HG02870 (cell line): ENCODE results near the gene NOL7.

Source experiments
- ATAC-seq: cut with Tn5 transposase; IDR thresholded peaks from one replicate; pipeline ENCODE4 v1.9.1; 2021; ENCODE audit warnings: mild to moderate bottlenecking, moderate library complexity; ENCODE audit not compliant: unreplicated experiment

The NOL7 gene

GRCh38 chr6:13614926-13615791 lies at the start of gene NOL7:
TSS of gene NOL7 (plus strand) at chr6:13615335. CDS start at chr6:13615359, 24 bp downstream.
- peak; percentile 87 for ATAC-seq

GRCh38 chr6:13565921-13566320 lies 49.2 kb upstream of the NOL7 start:
- ATAC-seq: no peak

GRCh38 chr6:13566500-13566899 lies 48.6 kb upstream of the NOL7 start:
- no peak for ATAC-seq

- ATAC-seq: no peak
These were observed 46.2 kb upstream of the NOL7 start for GRCh38 chr6:13568970-13569369.

- no peak for ATAC-seq
These were observed 42.9 kb upstream of the NOL7 start for GRCh38 chr6:13572240-13572639.

GRCh38 chr6:13572951-13573654 lies 42.0 kb upstream of the NOL7 start:
- no peak for ATAC-seq

- ATAC-seq: no peak
These were observed 41.4 kb upstream of the NOL7 start for GRCh38 chr6:13573669-13574110.

- peak; percentile 73 for ATAC-seq
These were observed 41.0 kb upstream of the NOL7 start for GRCh38 chr6:13574149-13574570.

- peak; percentile 69 for ATAC-seq
These were observed 40.4 kb upstream of the NOL7 start, which contains the start of gene SIRT5 for GRCh38 chr6:13574571-13575376. TSS of gene SIRT5 (plus strand) at chr6:13574601. CDS start at chr6:13584111, 9,510 bp downstream.

- ATAC-seq: no peak
These were observed 39.8 kb upstream of the NOL7 start for GRCh38 chr6:13575377-13575775.

GRCh38 chr6:13576017-13576416 lies 39.1 kb upstream of the NOL7 start:
- ATAC-seq: no peak

GRCh38 chr6:13577926-13578325 lies 37.2 kb upstream of the NOL7 start:
- ATAC-seq: no peak

- no peak for ATAC-seq
These were observed 35.2 kb upstream of the NOL7 start for GRCh38 chr6:13579911-13580310.

- no peak for ATAC-seq
These were observed 33.4 kb upstream of the NOL7 start for GRCh38 chr6:13581700-13582229.

- ATAC-seq: no peak
These were observed 28.3 kb upstream of the NOL7 start for GRCh38 chr6:13586603-13587542.

GRCh38 chr6:13589801-13590200 lies 25.3 kb upstream of the NOL7 start:
- ATAC-seq: no peak

GRCh38 chr6:13590574-13591153 lies 24.5 kb upstream of the NOL7 start:
- no peak for ATAC-seq

GRCh38 chr6:13591205-13591921 lies 23.8 kb upstream of the NOL7 start:
- ATAC-seq: no peak

GRCh38 chr6:13593103-13593502 lies 22.0 kb upstream of the NOL7 start:
- no peak for ATAC-seq
